ENCODE data around the gene RPS3A.
"Not testable (repeated sequence)": the region's sequence is repeated elsewhere in the genome, so short reads cannot be mapped to it uniquely, and the experiment has no call there.

Gene RPS3A

DNA sequence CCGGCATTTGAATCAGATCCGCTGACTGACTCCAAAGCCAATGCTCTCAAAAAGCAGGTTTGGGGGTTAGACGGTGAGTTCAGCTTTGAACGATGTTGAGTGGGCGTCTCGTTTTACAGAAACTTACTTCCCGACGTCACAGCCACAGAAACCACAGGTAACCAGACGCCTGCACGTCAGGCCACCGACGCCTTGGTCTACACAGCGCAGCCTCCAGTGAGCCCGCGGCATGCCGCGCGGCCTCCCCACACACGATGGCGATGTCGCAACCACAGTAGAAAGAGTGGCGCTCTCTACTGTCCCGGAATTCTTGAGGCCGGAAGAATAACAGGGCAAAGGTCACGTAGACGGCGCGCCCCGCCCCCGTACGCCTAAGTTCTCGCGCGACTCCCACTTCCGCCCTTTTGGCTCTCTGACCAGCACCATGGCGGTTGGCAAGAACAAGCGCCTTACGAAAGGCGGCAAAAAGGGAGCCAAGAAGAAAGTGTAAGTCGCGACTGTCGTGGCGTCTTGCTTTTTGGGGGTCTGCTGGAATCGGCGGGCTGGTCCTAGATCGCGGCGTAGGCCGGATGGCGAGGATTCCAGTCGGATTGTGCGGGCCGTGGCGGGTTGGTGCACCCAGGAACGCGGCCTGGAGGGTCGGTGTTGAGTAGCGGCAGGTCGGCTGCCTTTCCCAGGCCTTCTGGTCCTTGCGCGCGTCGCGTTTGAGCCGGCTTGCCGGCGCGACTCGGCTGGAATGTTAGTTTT is at the start of gene RPS3A:
TSS of gene RPS3A (plus strand) at position 400 of the 747 bp plus-strand sequence. CDS start at position 425, 25 bp downstream.
- peak; percentile 93 for DNase-seq

DNA sequence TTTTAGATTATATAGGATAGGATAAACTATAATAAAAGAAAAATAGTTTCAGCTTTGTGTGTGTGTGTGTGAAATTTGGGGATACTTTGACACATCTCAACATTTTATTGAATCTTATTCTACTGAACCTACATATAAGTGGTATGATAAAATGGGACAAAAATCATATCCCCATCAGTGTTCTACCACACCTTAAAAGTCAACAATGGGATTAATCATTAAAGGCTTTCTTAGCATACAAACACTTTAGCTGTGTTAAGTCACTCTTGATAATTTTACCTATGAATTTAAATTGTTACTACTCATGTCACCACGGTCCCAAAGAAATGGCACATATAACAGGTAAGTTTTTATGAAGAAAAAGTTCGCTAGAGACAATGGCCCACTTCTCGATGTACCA is 46.6 kb upstream of the RPS3A start:
- DNase-seq: no peak

DNA sequence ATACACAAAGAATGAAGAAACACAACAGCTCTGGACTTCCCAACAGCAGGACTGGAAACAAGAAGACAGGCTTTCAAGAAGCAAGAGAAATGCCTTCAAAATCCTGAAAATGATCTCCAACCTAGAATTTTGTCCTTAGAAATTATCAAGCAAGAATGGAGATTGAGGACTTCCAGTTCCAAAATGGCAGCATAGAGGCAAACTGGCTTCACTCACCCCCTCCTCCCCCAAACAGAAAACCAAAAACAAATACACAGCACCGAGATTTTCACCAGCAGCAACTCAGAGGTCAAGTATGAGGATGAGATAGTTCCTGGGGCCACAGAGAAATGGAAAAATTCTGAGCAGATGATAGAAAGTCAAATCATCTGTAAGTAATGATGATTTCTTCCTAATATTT is 43.9 kb upstream of the RPS3A start:
- no peak for DNase-seq

DNA sequence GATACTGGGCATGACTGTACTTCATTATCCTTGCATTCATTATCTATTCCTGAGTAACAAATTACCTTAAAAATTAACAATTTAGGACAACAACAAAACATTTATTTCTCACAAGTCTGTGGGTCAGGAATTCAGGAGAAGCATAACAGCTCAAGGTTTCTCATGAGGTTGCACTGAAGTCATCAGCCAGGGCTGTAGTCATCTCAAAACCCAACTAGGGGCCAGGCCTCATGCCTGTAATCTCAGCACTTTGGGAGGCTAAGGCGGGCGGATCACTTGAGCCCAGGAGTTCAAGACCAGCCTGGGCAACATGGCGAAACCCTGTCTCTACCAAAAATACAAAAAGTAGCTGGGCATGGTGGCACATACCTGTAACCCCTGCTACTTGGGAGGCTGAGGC is 36.3 kb upstream of the RPS3A start:
- not testable (repeated sequence) for DNase-seq

GRCh38 chr4:151067316-151067970 is 32.0 kb upstream of the RPS3A start:
- no peak for DNase-seq

DNA sequence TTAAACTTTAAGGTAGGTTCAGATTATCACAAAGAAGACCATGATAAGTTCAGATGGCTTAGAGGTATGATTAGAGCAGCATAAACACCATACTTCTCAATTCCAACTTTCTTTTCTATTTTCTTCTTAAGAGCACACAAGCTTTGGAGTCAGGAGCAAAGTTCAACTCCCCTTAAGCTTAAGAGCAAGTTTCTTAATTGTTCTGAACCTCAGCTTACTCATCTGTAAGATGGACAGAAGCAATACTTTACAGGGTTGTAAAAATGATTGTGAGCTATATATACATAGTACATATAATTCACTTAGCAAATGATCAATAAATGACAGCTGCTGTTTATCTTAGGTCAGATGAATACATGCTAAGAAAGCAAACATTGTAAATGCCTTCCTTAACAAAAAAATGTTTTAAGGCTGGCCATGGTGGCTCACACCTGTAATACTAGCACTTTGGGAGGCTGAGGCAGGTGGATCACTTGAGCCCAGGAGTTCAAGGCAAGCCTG is 25.0 kb upstream of the RPS3A start:
- DNase-seq: no peak

GRCh38 chr4:151077978-151078377 is 21.4 kb upstream of the RPS3A start:
- DNase-seq: not testable (repeated sequence)

- DNase-seq: no peak
These were observed 12.0 kb upstream of the RPS3A start for GRCh38 chr4:151087467-151087866.

- no peak for DNase-seq
These were observed 8.4 kb upstream of the RPS3A start for GRCh38 chr4:151091047-151091446.

DNA sequence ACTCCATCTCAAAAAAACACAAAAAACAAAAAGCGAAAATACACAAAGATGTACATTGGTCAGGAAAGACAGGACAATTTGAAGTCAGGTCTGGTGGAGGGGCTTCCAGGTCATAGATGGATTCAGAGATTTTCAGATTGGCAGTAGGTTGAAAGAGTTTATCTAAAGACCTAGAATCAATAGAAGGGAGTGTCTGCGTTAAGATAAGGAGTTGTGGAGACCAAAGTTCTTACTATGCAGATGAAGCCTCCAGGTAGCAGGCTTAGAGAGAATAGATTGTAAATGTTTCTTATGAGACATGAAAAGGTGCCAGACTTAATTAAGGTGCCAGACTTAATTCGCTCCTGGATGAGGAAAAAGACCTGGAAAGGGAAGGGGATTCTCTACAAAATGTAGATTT is 6.9 kb upstream of the RPS3A start:
- DNase-seq: no peak

- no peak for DNase-seq
These were observed 6.2 kb upstream of the RPS3A start for GRCh38 chr4:151093203-151093602.

- DNase-seq: no peak
These were observed 5.1 kb upstream of the RPS3A start for GRCh38 chr4:151094290-151094751.

DNA sequence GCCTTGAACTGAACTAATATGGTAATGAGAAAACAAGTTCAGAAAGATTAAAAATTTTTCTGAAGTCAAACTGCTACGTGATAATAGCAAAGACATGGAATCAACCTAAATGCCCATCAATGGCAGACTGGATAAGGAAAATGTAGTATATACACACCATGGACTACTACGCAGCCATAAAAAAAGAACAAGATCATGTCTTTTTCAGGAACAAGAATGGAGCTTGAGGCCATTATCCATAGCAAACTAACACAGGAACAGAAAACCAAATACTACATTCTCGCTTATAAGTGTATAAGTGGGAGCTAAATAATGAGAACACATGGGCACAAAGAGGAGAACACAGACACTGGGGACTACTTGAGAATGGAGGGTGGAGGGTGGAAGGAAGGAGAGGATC is 4.3 kb upstream of the RPS3A start:
- DNase-seq: no peak

DNA sequence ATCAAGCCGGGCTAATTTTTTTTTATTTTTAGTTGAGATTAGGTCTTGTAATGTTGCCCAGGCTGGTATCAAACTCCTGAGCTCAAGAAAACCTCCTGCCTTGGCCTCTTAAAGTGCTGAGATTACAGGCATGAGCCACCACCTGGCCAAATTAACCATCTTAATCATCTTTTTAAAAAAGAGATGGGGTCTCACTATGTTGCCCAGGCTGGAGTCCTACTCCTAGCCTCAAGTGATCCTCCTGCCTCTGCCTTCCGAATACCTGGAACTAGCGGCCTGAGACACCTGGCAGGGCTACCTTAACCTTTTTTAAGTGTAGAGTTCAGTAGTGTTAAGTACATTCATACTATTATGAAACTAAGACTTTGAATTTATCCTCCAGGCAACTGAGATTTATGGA is 1.7 kb upstream of the RPS3A start:
- no peak for DNase-seq

DNA sequence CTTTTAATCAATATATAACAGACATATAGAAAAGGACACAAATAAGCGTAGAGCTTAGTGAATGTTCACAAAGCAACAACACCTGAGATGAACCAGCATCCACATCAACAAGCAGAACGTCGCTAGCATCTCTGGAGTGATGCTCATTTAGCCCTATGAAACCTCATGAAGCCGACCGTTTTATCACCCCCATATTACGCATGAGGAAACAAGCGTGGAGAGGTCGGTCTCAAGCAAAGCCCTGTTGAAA is 524 bp upstream of the RPS3A start:
- no peak for DNase-seq

DNA sequence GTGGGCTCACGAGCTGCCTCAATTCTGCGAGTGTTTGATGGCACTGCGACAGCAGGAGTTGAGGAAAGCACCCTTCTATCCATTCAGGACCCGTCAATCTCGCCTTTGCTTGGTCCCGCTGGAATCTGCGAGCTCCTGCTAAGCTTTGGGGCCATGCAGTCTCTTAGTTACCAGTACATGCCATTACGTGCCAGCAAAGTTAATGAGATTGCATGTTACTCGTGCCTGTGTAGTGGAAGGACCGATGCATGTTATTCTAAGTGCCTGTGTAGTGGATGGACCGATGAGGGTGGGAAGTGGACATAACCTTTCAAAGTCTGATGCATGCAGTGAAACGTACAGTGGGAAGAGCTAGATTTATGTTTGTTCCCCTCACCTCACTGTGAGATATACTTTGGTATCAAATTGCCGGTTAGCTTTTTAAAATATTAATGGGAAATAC is 569 bp downstream of the RPS3A start:
- DNase-seq: peak; percentile 23

- DNase-seq: no peak
These were observed 1.1 kb downstream of the RPS3A start for GRCh38 chr4:151100531-151100930.

DNA sequence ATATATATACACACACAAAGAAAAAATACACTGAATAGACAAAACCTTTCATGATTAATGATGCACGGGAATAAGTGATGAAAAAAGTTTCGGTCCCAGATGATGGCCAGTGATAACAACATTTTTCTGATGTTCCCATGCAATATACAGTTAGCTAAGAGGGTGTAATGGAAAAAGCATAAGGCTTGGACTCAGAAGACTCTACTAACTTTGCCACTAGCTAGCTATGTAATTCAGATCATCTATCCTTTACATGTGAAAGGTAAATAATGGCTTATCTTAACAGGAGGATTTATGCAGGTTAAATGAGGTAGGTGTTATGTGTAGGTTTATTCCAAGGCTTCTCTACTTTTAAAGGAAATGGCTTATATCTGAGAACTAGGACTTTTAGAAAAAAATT is 4.3 kb downstream of the RPS3A start:
- no peak for DNase-seq

- DNase-seq: no peak
These were observed 5.2 kb downstream of the RPS3A start for GRCh38 chr4:151104621-151105020.

GRCh38 chr4:151105454-151106032 is 6.1 kb downstream of the RPS3A start:
- no peak for DNase-seq

DNA sequence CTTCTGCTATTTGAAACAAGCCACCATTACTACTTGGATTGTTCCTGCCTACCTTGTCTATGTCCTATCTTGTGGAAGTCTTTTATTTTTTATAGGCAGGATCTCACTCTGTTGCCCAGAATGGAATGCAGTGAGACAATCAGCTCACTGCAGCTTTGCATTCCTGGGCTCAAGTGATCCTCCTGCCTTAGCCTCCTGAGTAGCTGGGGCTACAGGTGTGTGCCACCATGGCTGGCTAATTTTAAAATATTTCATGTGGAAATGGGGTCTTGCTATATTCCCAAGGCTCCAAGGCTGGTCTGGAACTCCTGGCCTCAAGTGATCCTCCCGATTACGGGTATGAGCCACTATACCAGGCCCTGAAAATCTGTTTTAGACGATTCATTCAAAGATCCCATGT is 7.6 kb downstream of the RPS3A start:
- DNase-seq: no peak

DNA sequence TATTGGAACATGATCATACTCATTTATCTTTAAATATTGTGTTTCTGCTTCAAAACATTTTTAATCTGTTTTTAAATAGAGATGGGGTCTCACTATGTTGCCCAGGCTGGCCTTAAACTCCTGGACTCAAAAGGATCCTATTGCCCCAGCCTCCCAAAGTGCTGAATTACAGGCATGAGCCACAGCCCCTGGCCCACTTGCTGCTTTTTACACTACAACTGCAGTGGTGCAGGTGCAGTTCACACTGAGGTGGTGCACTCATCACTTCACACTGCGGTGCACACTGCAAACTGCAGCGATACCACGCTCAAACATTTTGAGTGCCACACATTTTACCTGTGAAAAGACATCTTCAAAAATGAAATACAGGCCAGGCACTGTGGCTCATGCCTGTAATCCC is 10.8 kb downstream of the RPS3A start:
- no peak for DNase-seq

DNA sequence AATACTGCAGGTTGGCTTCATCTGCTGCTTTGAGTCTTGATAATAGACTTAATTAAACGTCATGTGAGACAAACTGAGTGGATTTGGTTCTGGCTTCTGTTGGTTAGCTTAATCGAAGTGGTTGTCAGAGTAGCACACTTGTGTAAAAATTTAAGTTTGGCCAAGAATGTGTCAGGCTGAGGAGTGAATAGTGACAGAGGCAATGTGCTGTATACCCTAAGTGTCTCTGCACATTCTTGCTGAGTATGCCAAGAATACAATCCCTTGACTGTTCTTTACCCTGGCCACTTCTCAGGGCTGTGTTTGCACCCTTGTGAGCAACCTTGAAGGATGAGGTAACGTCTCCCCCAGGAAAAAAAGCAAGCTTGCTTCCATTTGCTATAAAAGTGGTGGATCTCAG is 14.9 kb downstream of the RPS3A start:
- no peak for DNase-seq

DNA sequence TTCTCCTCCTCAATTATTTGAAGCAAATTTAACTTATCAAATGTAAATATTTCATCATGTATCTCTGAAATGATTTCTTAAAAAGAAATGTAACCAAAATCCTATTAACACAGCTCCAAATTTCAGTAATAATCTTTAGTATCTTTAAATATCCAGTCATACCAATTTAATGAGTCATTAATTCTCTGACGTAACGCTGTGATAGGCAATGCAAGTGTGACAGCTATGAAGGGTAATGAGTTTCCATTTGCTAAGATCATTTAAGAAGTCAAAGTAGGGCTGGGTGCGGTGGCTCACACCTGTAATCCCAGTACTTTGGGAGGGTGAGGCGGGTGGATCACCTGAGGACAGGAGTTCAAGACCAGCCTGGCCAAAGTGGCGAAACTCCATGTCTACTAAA is 15.6 kb downstream of the RPS3A start:
- DNase-seq: no peak

Measured in NCI-H345 (cell line).